Activated CD4-positive, CD25-positive, alpha-beta regulatory T cell treated with anti-CD3 and anti-CD28 coated beads, Interleukin-2, amount 50 U/mL, for 24 hours (primary cell): ENCODE measurements around the gene BTBD16.
A peak's percentile ranks its signal among the peaks of the same experiment; 100 is the strongest.

Experiments
- ATAC-seq, 2 donors: fragments of 150-1000 bp; cut with Tn5 transposase; one replicate each; pipeline ENCODE4 v1.10.0; 2021; ENCODE audit warnings: mild to moderate bottlenecking in 1 of 2, moderate library complexity in 1 of 2

Gene BTBD16

GRCh38 chr10:122276611-122277208, 5.6 kb downstream of the BTBD16 start:
- ATAC-seq: no peak

- ATAC-seq: no peak
These were observed 6.5 kb downstream of the BTBD16 start for GRCh38 chr10:122277526-122278136.

- ATAC-seq: no peak
These were observed 8.6 kb downstream of the BTBD16 start for GRCh38 chr10:122279725-122280141.

GRCh38 chr10:122280156-122280555, 9.1 kb downstream of the BTBD16 start:
- no peak for ATAC-seq

GRCh38 chr10:122281018-122281626, 10.0 kb downstream of the BTBD16 start:
- ATAC-seq: no peak

- no peak for ATAC-seq
These were observed 10.7 kb downstream of the BTBD16 start for GRCh38 chr10:122281751-122282150.

- ATAC-seq: no peak
These were observed 11.2 kb downstream of the BTBD16 start for GRCh38 chr10:122282253-122282671.

- ATAC-seq: no peak
These were observed 11.8 kb downstream of the BTBD16 start for GRCh38 chr10:122282909-122283308.

- ATAC-seq: no peak
These were observed 14.7 kb downstream of the BTBD16 start for GRCh38 chr10:122285506-122286444.

- ATAC-seq: no peak
These were observed 15.8 kb downstream of the BTBD16 start for GRCh38 chr10:122286867-122287266.

GRCh38 chr10:122287570-122287969, 16.5 kb downstream of the BTBD16 start:
- ATAC-seq: no peak

GRCh38 chr10:122288262-122288661, 17.2 kb downstream of the BTBD16 start:
- ATAC-seq: no peak

GRCh38 chr10:122288917-122289316, 17.8 kb downstream of the BTBD16 start:
- ATAC-seq: no peak

- no peak for ATAC-seq
These were observed 19.2 kb downstream of the BTBD16 start for GRCh38 chr10:122290334-122290733.

- no peak for ATAC-seq
These were observed 19.9 kb downstream of the BTBD16 start for GRCh38 chr10:122290833-122291532.

- ATAC-seq: no peak
These were observed 20.6 kb downstream of the BTBD16 start for GRCh38 chr10:122291739-122292138.

- ATAC-seq: no peak
These were observed 21.3 kb downstream of the BTBD16 start for GRCh38 chr10:122292376-122292775.

- peak; percentile 17 to 21 for ATAC-seq
These were observed 22.3 kb downstream of the BTBD16 start for GRCh38 chr10:122293156-122293960.

GRCh38 chr10:122293961-122294380, 22.9 kb downstream of the BTBD16 start:
- no peak for ATAC-seq

GRCh38 chr10:122294511-122295450, 23.7 kb downstream of the BTBD16 start:
- no peak for ATAC-seq
